ENCODE results near the gene IL4R. TPM values are rescaled to one million over a fixed set of nuclear protein-coding genes. Genes with fewer than 3 reads are reported as not detected.

Gene IL4R
- total RNA-seq, 6 experiments from 2014 or later, result 20.0 to 27.0 (median 23.2) TPM

GRCh38 chr16:27384425-27384824 is 70.7 kb downstream of the IL4R start:
- no peak for TF ChIP-seq CTCF (IDR thresholded peaks at IDR 0.05)
- peaks cover 20% of the 10 kb centered on the region for H3K9me3 Mint-ChIP-seq
- no peak for DNase-seq
- peaks cover 24% of the 10 kb centered on the region for H3K4me1 Mint-ChIP-seq (ENCODE audit: low read depth)
- H3K27me3 Mint-ChIP-seq (ENCODE audit: insufficient read depth), result peaks cover 7% of the 10 kb centered on the region
- H3K36me3 Mint-ChIP-seq (ENCODE audit: low read depth), result peaks cover 13% of the 10 kb centered on the region
- no peak overlapping the region for H3K27ac Mint-ChIP-seq
- no peak overlapping the region for H3K4me3 Mint-ChIP-seq

GRCh38 chr16:27385398-27385797 is 71.6 kb downstream of the IL4R start:
- Mint-ChIP-seq H3K27ac (no peak overlapping the region), H3K4me3 (no peak overlapping the region), H3K4me1 (ENCODE audit: low read depth) (peaks cover 27% of the 10 kb centered on the region), H3K9me3 (peaks cover 20% of the 10 kb centered on the region), H3K27me3 (ENCODE audit: insufficient read depth) (peaks cover 7% of the 10 kb centered on the region), H3K36me3 (ENCODE audit: low read depth) (peaks cover 13% of the 10 kb centered on the region)
- no peak for TF ChIP-seq CTCF (IDR thresholded peaks at IDR 0.05)
- DNase-seq, result no peak

GRCh38 chr16:27386674-27387073 is 72.9 kb downstream of the IL4R start:
- Mint-ChIP-seq H3K9me3 (peaks cover 20% of the 10 kb centered on the region), H3K27ac (no peak overlapping the region), H3K27me3 (ENCODE audit: insufficient read depth) (peaks cover 4% of the 10 kb centered on the region), H3K4me3 (no peak overlapping the region), H3K4me1 (ENCODE audit: low read depth) (peaks cover 27% of the 10 kb centered on the region), H3K36me3 (ENCODE audit: low read depth) (peaks cover 13% of the 10 kb centered on the region)
- TF ChIP-seq CTCF (IDR thresholded peaks at IDR 0.05), result no peak
- DNase-seq, result no peak

- Mint-ChIP-seq H3K27ac (no peak overlapping the region), H3K36me3 (ENCODE audit: low read depth) (peaks cover 13% of the 10 kb centered on the region), H3K4me1 (ENCODE audit: low read depth) (peaks cover 27% of the 10 kb centered on the region), H3K4me3 (no peak overlapping the region), H3K27me3 (ENCODE audit: insufficient read depth) (peaks cover 7% of the 10 kb centered on the region), H3K9me3 (peaks cover 25% of the 10 kb centered on the region)
- TF ChIP-seq CTCF (IDR thresholded peaks at IDR 0.05), result no peak
- peak; percentile 19 for DNase-seq
Observed at GRCh38 chr16:27387724-27388123, 74.0 kb downstream of the IL4R start.

GRCh38 chr16:27389272-27389961 is 75.6 kb downstream of the IL4R start:
- Mint-ChIP-seq H3K4me1 (ENCODE audit: low read depth) (peaks cover 27% of the 10 kb centered on the region), H3K36me3 (ENCODE audit: low read depth) (peaks cover 7% of the 10 kb centered on the region), H3K27me3 (ENCODE audit: insufficient read depth) (peaks cover 7% of the 10 kb centered on the region; the same call in 1 of the 2 replicates), H3K27ac (no peak overlapping the region), H3K4me3 (no peak overlapping the region), H3K9me3 (peaks cover 23% of the 10 kb centered on the region)
- DNase-seq, result peak; percentile 22
- no peak for TF ChIP-seq CTCF (IDR thresholded peaks at IDR 0.05)

Measured in HFFc6 (cell line).